Right hindlimb (tissue), 1 donor: ENCODE measurements around the gene TTC6.
"Not testable (repeated sequence)": the region's sequence is repeated elsewhere in the genome, so short reads cannot be mapped to it uniquely, and the experiment has no call there.

Experiments
- DNase-seq: peaks from one replicate; pipeline ENCODE4 v3.0.0-alpha.2; 2018

Gene TTC6, protein sequence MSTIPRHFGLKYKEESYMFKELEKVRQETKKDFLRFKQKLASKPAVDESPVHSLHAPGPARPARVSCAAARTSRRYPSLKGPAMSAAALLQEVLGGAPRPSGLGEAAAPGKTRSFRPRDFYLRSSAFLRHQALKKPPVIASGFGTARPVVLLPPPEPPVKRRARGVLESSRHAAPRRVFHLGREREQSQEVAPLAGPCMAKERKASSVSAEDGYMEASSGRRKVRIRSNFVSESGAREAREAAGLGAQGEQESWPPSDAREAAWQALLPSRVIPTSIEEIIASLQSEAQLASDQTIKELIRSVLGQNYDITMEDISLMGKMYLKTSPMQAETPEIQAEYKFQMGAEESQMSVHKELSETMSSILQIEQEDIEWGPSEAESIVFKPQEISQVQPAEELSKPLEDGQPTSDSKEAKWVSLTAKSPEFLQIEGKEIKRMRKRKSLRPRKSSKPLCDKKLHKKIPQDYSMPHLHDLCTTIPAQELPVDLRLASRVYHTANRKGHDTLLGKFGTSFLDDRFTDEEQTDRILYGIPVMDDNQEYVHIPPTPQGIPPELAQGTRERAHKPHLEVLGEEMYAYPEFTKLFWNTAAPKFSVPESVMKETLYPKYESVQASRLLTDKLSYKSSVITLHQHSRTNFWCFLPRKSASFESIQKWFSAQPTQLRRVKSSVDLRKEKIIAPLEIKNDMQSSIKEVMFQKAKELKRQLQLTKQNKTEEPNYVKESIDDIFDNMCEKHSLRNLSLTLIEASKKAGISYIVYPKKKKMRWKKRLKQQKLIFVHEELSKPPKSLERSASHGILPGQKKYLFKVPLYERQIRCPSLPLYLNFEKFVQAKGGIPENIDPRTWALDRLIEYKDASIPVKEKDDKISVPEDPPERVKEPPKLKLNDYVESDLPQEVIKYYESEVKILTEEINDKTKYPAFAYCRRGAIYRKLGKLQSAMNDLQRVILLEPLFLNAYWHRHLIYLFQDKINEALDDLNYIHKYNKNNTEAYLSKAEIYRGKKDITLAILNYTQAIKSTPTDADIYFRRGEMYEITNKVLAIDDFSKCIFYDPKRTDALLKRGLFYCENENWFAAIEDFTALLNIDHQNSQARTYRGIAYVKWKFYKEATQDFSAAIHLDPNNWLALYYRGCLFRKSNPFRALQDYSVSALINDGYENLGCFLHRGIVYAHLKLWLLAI (N-terminal part only)

DNA sequence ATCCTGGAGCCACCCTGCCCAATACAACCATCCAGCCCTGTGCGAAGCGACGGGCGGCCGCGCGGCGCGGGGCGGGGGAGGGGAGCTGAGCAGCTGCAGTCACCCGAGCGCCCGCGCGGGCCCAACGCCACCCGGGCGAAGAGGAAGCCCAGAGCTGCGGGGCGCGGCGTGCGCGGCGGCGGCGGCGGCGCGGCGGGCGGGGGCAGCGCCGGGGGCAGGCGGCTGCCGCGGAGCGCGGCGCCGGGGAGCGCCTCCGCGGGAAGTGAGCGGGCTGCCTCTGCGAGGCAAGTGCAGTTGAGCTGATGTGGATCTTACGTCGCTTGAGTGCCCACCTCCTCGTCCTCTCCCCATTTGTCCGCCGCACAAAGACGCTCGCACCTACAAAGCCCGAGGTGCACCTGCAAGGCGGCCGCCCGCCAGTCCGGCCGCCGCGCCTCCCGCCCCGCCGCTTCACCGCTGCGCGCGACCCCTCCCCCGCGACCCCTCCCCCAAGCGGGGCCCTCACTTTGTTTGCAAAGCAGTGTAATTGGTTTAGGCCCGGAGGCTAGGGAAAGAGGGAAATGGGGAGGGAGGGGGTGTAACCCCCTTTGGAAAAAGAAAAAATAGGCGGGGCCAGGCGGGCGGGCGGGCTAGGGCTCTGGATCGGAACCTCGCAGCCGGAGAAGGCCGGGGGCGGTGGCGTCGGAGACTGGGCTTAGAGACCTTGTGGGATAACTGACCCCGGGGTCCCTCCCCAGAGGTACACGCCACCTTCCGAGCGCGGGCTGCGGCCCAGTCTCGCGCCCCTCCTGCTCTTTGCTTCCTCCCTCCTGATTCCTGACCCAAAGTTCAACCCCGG lies at the start of gene TTC6, which contains the start of gene FOXA1:
Gene TTC6 (plus strand): TSS at position 659 of the 838 bp plus-strand sequence. CDS start 26,436 bp downstream, outside the sequence.
Gene FOXA1 (minus strand): TSS at position 279 of the 838 bp plus-strand sequence. CDS start 277 bp downstream, at position 2.
- no peak for DNase-seq

- no peak for DNase-seq
Measured at GRCh38 chr14:37546621-37547447, 48.6 kb upstream of the TTC6 start.

GRCh38 chr14:37550511-37550910 lies 44.9 kb upstream of the TTC6 start:
- no peak for DNase-seq

DNA sequence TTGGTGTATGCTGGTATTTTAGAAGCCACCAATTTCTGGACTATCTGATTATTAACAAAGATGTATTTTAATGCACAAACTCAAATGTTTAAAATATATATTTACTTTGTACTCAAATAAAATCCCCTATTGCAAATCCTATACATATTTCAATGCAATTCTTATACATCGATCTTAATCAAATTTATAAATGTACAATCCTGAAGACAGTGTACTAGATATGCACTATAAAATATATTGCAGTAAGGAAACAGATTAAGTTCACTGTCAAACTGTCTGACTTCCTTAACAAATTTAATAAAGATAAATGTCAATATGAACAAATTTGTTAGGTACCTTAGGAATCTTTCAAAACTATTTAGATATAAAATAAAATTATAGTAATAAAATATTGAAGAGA lies 44.3 kb upstream of the TTC6 start:
- DNase-seq, result no peak

- DNase-seq, result no peak
Measured at GRCh38 chr14:37553935-37554550, 41.4 kb upstream of the TTC6 start.

DNA sequence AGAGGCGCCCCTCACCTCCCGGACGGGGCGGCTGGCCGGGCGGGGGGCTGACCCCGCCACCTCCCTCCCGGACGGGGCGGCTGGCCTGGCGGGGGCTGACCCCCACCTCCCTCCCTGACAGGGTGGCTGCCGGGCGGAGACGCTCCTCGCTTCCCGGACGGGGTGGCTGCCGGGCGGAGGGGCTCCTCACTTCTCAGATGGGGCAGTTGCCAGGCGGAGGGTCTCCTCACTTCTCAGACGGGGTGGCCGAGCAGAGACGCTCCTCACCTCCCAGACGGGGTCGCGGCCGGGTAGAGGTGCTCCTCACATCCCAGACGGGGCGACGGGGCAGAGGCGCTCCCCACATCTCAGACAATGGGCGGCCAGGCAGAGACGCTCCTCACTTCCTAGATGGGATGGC lies 39.8 kb upstream of the TTC6 start:
- not testable (repeated sequence) for DNase-seq

GRCh38 chr14:37558740-37559139 lies 36.7 kb upstream of the TTC6 start:
- no peak for DNase-seq

DNA sequence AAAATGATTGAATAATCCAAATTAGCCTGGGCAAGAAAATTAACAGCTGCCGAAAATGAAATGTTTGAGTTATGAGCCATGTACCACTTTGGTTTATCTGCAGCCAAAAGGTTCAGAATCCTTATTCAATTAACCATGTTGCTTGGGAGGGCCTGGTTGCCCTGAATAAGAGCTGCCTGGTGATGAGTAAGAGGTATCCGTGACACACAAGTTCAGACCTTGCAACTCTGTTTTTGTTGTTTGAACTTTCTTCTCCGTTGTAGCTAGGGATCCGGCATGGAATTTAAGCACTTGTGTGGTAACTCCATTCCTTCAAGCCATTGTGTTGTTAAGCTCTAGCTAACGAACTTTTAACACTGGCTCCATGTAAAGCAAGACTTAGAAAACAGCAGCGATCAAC lies 36.0 kb upstream of the TTC6 start:
- no peak for DNase-seq

DNA sequence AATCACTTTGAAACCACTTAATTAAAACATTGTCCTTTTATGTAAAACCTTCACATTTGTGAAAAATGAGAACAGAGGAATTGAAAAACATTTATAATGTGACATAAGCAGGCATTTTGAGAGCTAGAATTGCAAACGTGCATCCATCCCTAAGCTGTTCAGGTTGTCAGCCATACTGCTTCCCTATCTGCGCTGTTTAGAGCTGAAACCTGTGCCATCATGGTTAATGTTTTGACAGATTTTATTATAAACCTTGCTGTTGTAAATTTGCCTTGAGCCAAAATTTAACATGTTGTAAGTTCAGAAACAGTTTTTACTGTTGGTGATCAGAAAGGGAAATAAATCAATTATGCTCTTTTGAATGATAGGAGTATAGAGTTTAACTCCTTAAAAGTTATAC lies 32.2 kb upstream of the TTC6 start:
- no peak for DNase-seq

DNA sequence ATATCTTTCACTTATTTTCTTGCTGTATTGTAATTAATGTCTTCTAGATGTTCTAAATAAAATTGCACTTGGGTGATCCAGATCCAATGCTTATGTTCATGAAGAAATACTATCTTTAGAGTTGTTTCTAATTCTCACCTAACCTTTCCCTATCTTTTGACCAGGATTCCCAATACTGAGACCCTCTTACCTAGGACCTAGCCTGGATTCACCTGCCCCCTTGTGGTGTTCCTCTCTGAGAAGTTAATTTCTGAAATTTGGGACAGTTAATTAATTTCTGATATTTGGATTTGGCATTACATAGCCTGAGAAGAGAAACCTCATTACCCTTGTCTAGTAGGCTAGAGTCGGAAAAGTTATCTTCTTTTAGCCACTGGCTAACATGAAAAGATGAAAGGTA lies 29.9 kb upstream of the TTC6 start:
- no peak for DNase-seq

GRCh38 chr14:37566811-37567371 lies 28.5 kb upstream of the TTC6 start:
- no peak for DNase-seq

DNA sequence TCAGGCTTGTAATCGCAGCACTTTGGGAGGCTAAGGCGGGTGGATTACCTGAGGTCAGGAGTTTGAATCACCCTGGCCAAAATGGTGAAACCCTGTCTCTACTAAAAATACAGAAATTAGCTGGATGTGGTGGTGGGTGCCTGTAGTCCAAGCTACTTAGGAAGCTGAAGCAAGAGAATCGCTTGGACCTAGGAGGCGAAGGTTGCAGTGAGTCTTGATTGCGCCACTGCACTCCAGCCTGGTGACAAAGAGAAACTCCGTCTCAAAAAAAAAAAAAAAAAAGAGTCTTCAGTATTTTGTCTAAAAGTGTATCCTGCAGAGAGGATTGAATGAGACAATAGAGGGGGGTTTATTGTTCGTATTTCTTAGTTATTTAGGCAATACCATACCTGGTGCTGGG lies 25.7 kb upstream of the TTC6 start:
- DNase-seq, result no peak

DNA sequence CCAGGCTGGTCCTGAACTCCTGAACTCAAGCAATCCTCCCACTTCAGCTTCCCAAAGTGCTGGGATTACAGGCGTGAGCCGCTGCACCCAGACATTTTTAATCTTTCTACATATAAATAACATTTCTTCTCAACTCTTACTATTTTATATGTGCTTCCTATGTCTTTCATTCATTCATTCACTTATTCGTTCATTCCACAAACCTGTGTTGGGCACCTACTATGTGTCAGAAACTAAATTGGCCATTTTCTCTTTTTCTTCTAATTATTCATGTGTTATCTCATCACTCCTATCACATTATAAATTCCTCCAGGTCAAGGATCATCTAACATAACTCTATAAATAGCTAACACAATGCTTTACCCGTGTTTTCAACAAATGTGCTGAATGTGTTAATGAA lies 24.0 kb upstream of the TTC6 start:
- DNase-seq, result no peak

DNA sequence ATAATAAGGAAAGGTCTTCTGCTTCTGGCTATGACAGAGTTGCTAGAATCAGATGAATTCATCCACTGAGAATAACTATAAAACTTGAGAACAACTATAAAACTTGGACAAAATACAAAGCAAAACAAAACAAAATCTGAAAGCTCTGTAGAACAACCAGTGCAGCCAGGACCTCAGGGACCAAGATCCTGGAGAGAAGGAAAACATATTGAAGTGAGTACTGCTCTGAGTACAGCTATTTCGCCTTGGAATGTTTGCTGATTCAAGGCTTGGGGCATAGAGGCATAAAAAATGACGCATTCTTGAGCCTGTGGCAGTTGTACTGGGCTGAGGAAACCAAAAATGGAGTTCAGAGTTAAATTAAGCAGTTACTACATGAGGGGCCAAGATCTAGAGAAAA lies 22.1 kb upstream of the TTC6 start:
- no peak for DNase-seq

DNA sequence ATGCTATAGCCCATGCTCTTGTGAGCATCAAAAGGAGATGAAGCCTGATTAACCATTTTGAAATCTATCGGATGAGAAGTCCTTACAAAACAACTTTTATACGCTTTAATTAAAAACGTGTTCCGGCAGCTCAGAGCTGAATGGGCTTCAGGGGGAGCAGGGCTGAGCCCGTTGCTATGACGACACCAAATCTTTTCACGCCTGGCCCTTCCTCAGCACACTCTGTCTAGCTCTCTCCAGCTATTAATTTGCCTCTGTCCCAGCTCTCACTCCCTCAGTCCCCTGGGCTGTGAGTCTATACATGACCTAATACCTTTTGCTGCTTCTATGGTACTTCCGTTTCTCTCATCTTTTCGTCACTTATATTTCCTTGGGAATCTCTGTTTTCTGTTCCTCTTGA lies 16.2 kb upstream of the TTC6 start:
- no peak for DNase-seq

DNA sequence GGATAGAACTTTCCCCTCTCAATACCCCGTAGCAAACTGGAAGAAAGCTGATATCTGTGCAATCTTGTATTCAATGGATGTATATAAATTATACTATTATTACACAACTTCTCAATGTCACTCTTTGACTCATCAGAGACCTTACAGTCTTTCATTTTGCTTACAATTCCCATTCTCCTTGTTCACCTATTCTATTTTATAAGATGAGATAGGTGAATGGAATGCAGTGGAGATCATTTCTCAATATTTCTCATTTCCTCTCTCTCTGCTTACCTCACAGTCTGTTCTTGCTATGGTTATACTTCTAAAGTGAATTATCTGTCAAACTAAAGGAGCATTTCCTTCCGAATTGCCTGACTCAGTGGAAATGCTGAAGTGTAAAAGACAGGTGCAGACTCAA lies 15.3 kb upstream of the TTC6 start:
- no peak for DNase-seq

DNA sequence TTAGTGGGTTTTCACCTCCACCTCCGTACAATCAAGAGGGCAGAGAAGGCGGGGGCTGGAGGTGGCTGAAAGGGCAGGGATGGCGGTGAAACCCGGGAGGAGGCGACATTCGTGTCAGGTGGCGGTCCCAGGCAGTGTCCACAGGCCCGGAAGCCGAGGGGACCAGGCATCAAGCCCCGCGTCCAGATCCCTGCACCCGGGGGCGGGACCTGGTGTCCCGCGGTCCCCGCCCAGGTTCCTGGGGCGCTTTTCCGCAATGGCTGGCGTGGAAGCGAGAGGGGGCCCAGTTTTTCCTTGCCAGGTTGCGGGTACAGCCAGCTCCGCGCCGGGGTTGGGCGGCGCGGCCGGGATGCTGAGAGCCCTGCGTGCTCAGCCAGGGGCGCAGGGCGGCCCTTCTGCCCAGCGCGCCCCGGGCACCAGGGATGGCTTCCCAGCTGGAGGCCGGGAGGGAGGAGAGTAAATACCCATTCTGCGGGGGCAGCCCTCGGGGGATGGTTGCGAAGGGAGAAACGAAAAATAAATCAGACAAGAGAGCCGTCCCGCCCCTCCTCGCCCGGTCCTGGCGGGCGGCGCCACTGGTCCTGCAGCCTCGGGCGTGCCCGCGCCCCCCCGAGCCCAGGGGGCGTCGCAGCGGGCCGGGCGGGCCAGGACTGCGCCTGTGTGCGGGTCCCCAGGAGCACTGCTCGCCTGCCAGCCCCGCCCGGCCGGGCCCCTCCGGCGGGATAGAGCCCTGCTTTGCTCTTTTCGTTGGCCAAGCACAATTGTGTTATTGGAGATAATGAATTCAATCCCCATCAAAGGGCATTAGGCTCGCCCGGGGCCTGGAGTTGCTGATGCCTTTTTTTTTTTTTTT lies 11.8 kb upstream of the TTC6 start:
- DNase-seq, result no peak

DNA sequence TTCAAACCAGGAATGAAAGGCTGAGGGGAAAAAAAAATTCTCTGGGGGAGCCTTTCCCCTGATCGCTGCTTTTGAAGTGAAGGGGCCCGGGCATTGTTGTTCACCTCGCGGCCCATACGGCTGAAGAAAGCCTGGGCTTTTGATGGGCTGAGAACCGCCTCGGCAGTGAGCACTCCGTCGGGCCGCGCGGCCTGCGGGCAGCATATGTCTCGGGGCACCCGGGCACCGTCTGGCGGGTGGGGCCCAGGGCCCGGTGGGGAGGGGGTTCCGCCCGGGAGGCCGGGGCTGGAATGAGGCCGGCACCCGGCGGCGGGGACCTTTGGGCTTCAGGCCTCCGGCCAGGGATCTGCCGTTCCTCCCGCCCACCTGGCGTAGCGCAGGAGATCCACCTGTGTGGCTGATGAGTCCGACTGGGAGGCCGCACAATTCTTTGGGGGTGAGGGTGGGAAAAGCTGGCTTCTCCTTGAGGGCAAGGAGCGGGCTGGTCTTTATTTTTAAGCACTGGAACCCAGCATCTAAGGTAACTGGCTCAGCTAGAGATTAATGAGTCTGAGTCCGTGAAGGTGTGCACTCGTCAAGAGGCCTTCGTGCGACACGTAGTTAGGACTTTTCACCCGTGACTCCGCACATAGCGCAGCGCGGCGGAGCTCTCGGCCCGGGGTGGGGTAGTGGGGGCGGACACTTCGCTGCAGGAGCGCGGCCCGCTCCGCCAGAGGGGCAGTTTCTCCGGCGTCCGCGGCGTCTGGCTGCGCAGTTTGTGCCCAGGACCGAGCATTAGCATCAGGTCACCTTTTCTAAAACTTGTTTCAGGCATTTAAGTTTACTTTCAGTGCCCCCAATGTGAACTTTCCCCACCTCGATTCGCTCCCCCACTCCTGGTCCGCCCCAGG lies 11.0 kb upstream of the TTC6 start:
- no peak for DNase-seq
